ENCODE data around the gene RBM19. TPM values are rescaled to one million over a fixed set of nuclear protein-coding genes. Genes with fewer than 3 reads are reported as not detected.

The RBM19 gene
- total RNA-seq, 1 donor from 2014 or later = 77.0 TPM

DNA sequence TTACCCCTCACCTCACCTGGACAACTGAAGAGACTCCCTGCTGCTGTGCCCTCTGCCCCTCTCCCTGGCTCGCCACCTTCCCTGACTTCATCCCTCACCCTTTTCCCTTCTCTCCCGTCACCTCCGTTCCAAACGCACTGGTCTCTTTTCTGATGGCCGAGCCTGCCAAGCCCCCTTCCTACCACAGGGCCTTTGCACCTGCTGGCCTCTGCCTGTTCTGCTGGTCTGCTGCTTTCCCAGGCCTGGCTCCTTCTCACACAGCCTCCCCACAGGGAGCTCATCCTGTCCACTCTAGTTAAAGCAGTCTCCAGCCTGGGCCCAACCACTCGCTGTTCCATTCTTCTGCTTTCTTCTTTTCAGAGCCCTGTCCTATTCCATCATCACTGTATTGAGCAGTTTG, 34.6 kb downstream of the RBM19 start:
- CTCF ChIA-PET = no interaction called here
- Mint-ChIP-seq H3K4me3 (no peak overlapping the region), H3K36me3 (ENCODE audit: low read depth) (peaks cover 93% of the 10 kb centered on the region), H3K4me1 (no peaks in the 10 kb centered on the region), H3K27me3 (no peaks in the 10 kb centered on the region), H3K27ac (no peak overlapping the region), H3K9me3 (no peaks in the 10 kb centered on the region)
- TF ChIP-seq, protein P1, sequence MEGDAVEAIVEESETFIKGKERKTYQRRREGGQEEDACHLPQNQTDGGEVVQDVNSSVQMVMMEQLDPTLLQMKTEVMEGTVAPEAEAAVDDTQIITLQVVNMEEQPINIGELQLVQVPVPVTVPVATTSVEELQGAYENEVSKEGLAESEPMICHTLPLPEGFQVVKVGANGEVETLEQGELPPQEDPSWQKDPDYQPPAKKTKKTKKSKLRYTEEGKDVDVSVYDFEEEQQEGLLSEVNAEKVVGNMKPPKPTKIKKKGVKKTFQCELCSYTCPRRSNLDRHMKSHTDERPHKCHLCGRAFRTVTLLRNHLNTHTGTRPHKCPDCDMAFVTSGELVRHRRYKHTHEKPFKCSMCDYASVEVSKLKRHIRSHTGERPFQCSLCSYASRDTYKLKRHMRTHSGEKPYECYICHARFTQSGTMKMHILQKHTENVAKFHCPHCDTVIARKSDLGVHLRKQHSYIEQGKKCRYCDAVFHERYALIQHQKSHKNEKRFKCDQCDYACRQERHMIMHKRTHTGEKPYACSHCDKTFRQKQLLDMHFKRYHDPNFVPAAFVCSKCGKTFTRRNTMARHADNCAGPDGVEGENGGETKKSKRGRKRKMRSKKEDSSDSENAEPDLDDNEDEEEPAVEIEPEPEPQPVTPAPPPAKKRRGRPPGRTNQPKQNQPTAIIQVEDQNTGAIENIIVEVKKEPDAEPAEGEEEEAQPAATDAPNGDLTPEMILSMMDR (IDR thresholded peaks at IDR 0.05) = no peak
- intact Hi-C loops (cut with micrococcal nuclease) = no loop called here
- no peak for ATAC-seq (ENCODE audit: low read depth)
- POLR2A ChIA-PET = no interaction called here
- DNase-seq = no peak

DNA sequence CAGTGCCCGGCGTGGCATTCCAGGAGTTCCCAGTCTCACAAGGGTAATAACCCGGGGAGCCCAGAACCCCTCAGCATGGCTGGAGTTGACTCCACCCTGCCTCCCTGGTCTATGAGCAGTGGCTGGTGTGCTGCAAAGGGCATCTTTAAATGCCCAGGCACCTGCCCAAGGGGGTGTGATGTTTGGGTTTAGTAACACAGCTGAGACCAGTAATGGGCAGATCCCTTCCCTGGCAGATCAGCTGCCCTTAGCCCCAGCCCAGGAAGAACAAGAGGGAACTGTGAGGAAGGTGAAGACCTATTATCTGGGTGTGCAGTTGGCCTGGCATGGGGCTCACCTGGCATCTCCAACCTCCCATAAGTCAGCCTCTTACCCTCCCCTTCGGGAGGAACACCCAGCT, 35.9 kb downstream of the RBM19 start:
- TF ChIP-seq, protein P1 (IDR thresholded peaks at IDR 0.05) = no peak
- ATAC-seq (ENCODE audit: low read depth) (no peak), DNase-seq (no peak)
- no peaks in the 10 kb centered on the region for H3K27me3 Mint-ChIP-seq
- H3K4me3 Mint-ChIP-seq = no peak overlapping the region
- H3K36me3 Mint-ChIP-seq (ENCODE audit: low read depth) = peaks cover 95% of the 10 kb centered on the region
- ChIA-PET POLR2A (no interaction called here), CTCF (no interaction called here)
- intact Hi-C loops (cut with micrococcal nuclease) = no loop called here
- no peak overlapping the region for H3K27ac Mint-ChIP-seq
- no peaks in the 10 kb centered on the region for H3K4me1 Mint-ChIP-seq
- H3K9me3 Mint-ChIP-seq = no peaks in the 10 kb centered on the region

DNA sequence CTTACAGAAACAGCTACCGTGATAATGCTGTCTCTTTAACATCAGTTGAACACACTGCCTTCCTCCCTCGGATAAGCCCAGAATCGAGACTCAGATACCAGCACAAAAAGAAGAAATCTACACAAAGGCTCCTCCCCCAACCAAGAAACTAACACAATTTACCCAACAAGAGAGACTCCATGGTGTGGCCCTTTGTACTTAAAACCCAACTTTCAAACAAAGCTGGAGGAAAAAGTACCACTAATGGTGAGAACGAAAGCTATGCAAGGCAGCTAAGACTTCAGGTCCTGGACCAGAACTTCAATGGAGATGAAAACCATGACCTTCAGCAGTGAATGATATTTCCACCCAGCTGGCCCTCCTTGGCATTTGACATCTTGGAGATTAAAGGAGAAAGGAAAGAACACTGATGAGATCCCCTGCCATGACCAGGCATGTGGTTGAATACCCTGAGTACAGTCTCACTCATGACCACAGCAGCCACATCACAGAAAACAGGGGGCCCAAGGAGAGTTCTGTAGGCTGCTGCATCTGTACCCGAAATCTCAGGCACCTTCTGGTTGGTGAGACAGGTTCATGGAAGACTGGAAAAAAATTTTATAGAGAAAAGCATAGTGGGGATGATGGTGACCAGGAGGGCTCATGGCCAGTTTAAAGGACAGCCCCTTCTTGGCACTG, 36.7 kb downstream of the RBM19 start:
- H3K9me3 Mint-ChIP-seq = no peaks in the 10 kb centered on the region
- DNase-seq = no peak
- ChIA-PET CTCF (no interaction called here), POLR2A (no interaction called here)
- TF ChIP-seq, protein P1 (IDR thresholded peaks at IDR 0.05) = no peak
- no peak overlapping the region for H3K27ac Mint-ChIP-seq
- intact Hi-C loops (cut with micrococcal nuclease) = no loop called here
- peaks cover 95% of the 10 kb centered on the region for H3K36me3 Mint-ChIP-seq (ENCODE audit: low read depth)
- no peak for ATAC-seq (ENCODE audit: low read depth)
- no peak overlapping the region for H3K4me3 Mint-ChIP-seq
- no peaks in the 10 kb centered on the region for H3K27me3 Mint-ChIP-seq
- H3K4me1 Mint-ChIP-seq = no peaks in the 10 kb centered on the region

DNA sequence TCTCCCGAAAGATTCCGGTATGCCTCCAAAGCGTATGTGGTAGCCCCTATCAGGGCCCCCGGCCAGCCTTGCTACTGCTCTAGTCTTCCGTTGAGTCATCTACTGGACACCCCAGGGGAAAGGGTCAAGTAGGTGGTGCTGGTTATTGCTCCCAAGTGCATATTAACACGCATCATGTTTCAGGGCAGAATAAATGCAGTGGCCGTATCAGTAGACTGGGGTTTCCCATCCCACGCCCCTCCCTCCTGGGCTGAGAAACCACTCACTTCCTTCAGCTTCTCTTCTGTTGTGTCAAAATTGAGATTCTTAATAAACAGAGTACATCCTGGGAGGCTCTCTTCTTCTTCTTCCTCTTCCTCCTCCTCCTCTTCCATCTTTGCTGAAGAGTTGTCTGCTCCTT, 39.3 kb downstream of the RBM19 start:
- Mint-ChIP-seq H3K9me3 (no peaks in the 10 kb centered on the region), H3K27ac (no peak overlapping the region), H3K4me1 (no peaks in the 10 kb centered on the region), H3K27me3 (no peaks in the 10 kb centered on the region), H3K4me3 (no peak overlapping the region), H3K36me3 (ENCODE audit: low read depth) (peaks cover 95% of the 10 kb centered on the region)
- DNase-seq (no peak), ATAC-seq (ENCODE audit: low read depth) (no peak)
- POLR2A ChIA-PET = no interaction called here
- intact Hi-C loops (cut with micrococcal nuclease) = no loop called here
- TF ChIP-seq, protein P1 (IDR thresholded peaks at IDR 0.05) = no peak
- CTCF ChIA-PET = no interaction called here

DNA sequence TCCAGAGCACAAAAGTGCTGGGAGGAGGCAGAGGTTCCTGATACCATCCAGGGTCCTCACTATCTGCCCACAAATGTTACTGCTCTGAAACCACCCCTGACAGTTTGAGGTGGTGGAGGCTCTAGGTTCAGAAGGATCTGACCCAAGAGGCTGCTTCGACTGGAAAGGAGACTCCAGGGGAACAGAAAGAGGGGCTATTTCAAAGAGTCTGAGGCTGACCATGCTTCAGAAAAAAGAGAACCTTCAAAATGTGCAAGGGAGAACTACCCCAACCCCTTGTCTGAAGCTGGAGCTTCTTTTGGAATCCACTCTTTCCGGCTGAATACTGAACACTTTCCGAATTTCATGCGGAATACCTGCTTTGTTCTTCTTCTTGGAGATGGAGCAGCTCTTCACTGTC, 41.8 kb downstream of the RBM19 start:
- ATAC-seq (ENCODE audit: low read depth) (no peak), DNase-seq (no peak)
- no peak overlapping the region for H3K4me3 Mint-ChIP-seq
- peaks cover 93% of the 10 kb centered on the region for H3K36me3 Mint-ChIP-seq (ENCODE audit: low read depth)
- no peak overlapping the region for H3K27ac Mint-ChIP-seq
- TF ChIP-seq, protein P1 (IDR thresholded peaks at IDR 0.05) = no peak
- H3K27me3 Mint-ChIP-seq = no peaks in the 10 kb centered on the region
- intact Hi-C loops (cut with micrococcal nuclease) = no loop called here
- POLR2A ChIA-PET = no interaction called here
- H3K9me3 Mint-ChIP-seq = no peaks in the 10 kb centered on the region
- H3K4me1 Mint-ChIP-seq = no peaks in the 10 kb centered on the region
- CTCF ChIA-PET = no interaction called here
